DMS 273 (cell line): ENCODE measurements around the gene MPEG1.

Experiments used
- DNase-seq: peaks from one replicate; lab custom pipeline; 2025; ENCODE audit not compliant: unreplicated experiment; lab: John Stamatoyannopoulos, UW

The MPEG1 gene

DNA sequence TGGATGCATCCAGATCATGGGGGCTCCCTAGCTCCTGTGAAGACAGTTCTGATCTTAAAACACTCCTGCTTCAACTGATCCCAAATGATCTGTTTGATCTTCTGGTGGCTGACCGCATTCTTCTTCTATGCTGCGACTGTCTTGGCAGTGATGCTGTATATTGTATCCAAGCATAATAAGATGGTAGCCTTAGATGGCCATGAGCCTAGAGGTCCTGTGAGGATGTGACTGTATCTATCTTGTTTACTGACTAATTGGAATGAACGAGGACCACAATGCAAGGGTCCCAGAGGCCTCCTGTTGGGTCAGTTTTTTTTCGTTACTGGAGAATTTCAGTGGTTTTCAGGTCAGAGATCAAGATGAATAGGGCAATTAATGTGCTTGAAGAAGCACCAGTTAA, 7.1 kb upstream of the MPEG1 start:
- no peak for DNase-seq

DNA sequence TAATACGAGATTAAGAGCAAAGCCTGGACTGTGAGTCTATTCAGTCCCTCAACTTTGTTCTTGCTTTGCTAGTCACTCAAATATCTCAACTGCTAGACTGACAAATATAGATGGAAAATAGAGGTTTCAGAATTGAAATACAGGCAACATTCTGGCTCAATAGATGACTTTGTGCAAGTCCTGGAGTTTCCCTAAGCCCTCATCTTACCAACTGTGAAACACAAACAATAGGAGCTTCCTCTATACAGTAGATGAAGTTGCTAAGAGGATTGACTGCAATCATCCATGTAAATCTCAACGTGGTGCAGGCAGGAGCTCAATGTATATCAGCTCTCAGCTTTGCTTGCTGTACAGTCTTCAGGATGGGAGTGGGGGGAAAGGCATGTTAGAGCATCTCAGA, 6.2 kb upstream of the MPEG1 start:
- no peak for DNase-seq

DNA sequence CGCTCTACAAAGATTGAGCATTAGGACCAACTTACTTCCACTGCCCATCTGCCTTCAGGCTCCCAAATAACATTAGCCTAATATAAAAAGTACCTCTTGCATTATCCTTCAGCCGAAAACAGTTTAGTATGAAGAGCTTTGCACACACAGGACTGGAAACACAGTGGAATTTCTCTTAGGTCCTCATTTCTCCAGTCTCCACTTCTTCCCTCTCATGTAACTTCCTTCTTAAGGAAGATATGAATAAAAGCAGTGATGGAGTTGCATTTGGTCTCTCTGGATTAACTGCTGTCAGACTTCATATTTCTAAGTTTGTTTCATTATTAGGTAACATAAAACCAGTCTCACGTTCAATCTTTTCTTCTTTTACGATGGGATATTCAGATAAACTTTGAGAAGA, 5.6 kb upstream of the MPEG1 start:
- no peak for DNase-seq

DNA sequence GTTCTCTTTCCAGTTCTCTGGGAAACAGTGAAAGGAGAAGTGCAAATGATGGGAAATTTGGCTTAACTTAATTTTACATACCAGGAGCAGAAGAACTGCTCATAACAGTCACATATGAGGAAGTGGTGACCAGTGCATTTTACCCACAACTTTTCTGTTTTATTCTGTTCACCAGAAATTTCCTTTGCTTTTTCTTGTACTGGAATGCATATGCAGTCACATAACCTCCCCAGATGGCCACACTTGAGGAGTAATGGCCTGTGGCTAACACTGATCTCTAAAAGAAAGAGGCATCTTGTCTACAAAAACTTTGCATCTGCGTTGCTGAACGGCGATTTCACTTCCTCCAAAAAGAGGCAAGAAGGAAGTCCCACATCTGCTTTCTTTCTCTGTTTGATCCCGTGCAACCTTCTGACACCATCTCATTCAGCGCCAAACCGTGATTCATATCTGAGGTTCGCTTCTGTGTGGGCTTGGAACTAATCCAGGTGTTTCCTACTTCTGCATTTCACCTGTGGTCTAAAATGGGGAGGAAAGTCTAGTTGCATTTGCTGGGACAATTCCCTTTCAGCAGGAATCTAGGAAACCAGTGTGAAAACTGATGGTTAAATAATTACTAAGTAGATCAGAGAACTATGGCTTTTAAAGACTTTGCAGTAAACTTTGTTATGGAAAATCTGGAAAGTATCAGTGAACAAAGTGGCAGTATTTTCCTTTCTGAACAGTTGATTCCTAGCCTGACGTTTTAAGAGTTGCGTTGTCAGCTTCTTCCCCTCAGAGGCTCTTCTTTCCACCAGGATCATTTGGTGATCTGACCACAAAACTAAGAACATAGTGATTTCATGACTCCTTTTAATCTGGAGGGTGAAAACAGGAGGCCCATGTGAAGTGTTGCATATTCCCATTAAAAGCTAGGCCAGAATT, 4.2 kb upstream of the MPEG1 start:
- DNase-seq, result no peak

DNA sequence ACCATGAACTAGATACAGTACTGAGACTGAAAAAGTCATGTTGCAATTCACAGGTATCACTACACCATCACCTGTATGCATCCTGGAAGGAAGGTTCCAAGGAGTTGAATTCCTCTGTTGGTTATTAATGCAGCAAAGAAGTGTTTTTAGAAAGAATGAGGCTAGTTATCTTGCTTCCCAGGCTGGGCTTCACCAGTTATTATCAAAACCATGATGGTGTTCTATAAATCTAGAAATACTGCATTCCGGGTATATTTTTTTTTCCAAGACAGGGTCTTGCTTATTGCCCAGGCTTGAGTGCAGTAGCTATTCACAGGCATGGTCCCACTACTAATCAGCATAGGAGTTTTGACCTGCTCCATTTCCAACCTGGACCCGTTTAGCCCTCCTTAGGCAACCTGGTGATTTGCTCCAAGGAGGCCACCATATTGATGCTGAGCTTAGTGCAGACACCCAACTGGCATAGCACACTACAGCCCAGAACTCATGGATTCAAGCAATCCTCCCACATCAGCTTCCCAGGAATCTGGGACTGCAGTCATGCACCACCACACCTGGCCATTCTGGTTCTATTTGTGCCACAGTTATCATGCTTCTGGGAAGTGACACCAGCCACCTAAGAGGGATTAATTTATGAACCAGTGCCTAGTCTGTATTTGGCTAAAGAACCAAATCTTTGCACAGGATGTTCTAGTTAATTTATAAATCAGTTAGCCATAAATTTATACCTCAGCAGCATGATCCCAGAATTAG, 1.6 kb upstream of the MPEG1 start:
- DNase-seq, result no peak

DNA sequence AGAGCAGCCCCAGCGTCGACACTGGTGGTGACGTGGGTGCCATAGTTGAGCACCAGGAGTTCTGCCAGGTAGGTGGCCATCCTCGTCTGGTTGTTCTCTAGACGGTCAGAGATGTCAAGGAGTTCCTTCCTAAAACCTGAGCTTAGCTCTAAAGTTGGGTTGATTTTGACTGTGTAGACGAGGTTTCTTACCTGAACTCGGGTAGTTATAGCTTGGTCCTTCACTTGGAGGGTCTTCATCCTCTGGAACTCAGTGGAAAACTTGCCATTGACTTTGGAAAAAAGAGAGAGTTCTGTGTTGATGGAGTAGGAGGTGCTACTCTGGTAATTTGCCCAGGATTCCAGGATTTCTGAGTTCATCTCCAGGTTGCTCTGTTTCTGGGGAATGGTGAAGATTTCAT, 505 bp downstream of the MPEG1 start:
- DNase-seq, result no peak

DNA sequence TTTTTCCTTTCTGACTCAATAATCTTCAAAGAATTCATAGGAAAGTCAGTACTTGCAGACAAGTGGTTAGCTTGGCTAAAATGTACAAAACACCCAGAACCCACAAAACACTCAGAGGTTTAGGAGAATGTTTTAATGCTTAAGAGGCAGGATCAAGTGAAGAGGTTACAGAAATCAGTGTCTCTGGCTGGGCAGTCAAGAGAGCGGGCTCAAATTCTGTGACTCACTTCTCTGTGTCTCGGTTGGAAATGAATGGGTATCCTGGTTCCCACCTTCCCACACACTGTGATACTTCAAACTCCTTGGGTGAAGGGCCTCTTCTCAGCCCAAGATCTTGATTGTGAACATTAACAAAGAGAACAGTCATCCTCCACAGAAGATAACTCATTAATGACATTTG, 3.8 kb downstream of the MPEG1 start:
- DNase-seq, result no peak

DNA sequence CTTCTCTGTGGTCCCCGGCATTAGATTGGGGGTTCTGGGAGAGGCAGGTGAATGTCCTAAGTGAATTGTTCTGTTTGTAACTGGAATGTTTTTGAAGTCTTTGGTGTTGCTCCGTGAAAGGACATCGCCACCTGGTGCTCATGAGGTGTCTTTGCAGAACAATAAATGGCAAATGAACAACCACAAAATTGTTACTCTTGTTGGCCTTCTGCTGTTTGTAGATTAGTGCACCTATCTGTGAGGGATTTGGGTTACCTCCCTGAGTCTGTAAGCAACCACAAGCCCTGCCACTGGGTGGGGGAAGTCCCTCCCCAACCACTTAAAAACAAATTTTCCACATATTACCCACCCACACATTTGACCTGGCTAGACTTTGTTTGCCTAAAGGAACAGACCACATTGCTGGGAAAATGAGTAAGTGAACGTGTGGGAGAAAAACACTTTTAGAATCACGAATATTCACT, 4.7 kb downstream of the MPEG1 start:
- DNase-seq, result peak; percentile 35

DNA sequence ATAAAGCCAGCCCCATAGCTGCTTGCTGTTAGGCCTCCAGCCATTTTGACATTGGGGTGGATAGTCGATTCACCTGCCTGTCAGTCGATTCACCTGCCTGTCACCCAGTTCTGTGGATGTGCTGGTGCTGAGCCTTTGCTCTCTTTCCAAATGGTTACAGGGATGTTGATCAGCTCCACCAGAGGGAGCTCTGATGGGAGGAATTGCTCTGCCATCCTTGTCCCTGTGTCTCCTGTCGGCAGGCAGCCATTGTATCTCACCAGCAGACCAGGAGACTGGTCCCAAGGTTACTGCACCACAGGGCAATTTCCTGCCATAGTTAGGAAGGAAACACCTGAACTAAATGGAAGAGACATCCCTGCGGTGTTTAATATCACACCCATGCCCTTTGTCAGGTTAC, 6.1 kb downstream of the MPEG1 start:
- DNase-seq, result peak; percentile 34

DNA sequence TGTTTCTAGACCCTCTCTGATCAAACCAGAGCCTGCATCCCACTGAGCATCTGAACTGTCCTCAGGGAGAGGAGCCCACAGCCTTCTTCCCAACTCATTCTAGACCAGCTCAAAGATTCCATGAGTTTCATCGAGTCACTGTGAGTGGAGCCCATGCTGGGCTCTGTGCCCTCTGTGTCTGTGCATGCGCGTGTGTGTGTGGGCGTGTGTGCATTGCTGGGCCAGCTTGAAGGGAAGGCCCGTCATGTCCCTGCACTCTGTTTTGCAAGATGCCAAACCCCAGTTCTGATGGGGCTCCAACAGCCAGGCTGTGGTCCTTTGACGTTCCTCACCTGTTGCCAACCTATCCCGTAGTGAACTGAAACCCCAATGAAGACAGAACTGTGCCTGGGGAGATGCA, 7.1 kb downstream of the MPEG1 start:
- no peak for DNase-seq

DNA sequence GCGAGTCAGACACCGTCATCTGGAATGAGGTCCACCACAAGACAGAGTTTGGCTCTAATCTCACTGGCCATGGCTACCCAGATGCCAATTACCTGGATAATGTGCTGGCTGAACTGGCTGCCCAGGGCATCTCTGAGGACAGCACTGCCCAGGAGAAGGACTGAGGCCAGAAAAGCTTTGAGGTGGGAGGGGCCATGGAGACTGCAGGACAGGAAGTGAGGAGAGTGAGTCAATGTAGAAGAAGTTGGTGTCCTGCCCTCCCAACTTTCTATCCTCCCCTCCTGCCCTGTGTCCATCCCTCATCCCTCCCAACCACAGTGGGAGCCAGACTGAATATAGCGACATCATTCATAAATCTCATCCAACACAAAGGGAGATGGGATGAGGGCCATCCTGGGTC, 8.0 kb downstream of the MPEG1 start:
- DNase-seq, result no peak

DNA sequence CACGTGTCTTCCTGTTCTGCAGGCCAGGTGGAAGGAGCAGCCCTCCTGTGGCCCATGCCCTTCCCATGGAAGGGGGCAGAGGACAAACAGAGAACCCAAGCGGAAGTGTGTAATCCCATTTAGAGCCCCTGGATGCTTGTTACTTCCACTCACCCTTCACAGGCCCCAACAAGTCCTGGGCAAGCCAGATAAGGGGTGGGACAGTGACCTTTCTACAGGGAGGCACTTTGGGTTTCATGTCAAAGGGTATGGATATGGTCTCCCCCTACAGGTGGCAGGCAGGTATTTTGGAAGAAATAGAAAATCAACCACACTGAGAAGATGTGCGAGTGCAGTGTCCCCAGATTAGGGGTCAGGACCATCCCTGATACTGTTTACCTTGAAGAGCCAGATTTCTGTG, 11.4 kb downstream of the MPEG1 start:
- DNase-seq, result no peak

DNA sequence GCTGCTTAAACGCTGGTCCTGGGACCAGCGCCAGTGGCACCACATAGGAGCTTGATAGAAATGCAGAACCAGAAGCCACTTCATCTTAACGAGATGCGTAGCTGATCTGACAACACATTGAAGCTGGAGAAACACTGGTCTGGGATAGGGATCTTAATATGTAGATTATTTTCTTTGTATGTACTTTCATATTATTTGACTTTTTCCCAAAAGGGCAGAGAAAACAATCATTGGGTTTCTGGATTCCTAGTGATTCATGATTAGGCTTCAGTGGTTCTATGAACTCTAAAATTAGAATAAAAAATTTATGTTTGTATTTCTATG, 12.3 kb downstream of the MPEG1 start:
- no peak for DNase-seq

DNA sequence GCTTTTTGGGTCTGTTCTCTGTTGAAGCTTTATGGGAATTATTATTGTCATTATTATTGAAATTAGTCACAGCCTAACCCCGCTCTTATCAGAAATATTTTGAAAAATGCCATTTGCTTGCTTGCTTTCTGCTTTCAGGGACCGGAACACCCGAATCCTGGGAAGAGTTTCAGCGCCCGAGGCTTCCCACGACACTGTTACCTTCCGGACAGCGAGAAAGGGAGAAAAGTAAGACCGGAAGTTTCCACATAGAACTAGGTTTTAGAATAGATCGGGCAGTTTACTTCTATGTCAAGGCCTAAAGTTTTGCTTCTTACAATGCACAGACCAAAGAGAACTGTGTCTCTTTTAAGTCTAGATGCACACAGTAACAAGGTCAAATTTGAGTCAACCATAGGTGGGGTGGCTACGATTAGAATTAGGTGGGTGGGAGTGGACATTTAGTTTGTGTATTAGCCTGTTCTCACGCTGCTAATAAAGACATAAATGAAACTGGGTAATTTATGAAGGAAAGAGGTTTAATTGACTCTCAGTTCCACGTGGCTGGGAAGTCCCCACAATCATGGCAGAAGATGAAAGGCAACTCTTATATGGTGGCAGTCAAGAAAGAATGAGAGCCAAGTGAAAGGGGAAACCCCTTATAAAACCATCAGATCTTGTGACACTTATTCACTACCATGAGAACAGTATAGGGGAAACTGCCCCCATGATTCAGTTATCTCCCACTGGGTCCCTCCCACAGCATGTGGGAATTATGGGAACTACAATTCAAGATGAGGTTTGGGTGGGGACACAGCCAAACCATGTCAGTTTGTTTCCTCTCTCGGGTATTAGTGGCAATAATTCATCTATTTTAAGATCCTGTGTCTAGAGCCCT, 12.9 kb downstream of the MPEG1 start:
- DNase-seq, result no peak

DNA sequence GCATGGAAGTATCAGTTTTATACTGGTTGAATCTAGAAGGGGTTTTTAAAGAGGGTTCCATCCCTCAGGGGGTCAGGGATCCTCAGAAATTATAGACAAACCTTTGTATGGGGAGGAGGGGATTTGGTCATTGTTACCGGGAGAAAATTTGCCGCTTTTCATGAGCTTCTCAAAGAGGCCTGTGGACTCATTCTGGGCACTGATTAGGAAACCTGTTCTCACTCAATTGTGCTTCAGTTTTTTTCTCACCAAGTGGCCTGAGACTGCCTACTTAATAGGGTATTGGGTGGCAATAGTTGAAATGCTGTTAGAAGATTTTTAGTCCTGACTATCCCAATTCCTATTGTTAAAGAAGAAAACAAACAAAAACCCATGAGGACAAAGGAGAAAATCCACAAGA, 14.0 kb downstream of the MPEG1 start:
- no peak for DNase-seq

DNA sequence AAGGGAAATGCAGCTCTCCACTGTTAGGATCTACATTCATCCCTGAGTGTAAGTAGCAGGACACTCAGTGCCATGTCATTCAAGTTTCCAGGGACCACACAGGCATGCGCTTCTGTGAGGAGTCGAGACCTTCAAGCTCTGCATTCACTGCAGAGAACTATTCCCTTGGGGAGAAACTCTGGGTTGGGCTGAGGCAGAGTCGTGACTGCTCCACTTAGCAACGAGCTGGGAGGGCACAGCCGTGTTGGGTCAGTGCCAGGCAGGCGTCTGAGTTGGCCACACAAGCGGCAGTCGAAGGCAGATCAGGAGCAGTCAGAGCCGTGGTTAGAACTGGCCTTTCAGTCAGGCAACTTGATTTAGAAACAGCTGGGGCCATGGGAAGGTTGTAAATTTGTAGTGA, 14.7 kb downstream of the MPEG1 start:
- peak; percentile 25 for DNase-seq

DNA sequence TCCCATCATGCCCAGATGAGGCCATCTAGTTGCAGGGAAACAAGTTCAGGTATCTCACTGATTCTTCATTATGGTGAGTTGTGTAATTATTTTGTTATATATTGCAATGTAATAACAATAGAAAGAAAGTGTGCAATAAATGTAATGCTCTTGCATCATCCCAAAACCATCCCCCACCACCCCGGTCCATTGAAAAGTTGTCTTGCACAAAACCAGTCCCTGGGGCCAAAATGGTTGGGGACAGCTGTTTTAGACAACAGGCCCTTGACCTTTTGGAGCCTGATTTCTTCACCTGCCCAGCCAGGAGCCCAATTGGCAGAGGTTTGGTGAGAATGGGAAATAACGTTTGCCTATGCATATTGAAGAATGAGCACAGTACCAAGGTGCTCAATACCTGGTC, 15.9 kb downstream of the MPEG1 start:
- DNase-seq, result no peak

DNA sequence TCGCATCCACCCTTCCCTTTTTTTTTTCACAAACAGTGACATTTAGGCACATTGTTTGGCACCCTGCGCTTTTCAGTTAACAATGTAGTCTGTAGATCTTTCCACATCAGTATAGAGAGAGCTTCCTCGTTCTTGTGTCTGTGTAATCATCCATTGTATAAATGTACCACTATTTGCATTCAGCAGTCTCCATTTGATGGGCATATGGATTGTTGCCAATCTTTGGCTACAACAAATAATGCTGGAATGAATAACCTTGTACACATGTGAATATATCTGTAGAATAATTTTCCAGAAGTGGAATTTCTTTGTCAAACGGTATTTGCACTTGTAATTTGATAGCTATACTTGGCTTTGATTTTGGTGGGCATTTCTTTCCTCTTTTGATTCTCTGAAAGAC, 17.1 kb downstream of the MPEG1 start:
- no peak for DNase-seq

DNA sequence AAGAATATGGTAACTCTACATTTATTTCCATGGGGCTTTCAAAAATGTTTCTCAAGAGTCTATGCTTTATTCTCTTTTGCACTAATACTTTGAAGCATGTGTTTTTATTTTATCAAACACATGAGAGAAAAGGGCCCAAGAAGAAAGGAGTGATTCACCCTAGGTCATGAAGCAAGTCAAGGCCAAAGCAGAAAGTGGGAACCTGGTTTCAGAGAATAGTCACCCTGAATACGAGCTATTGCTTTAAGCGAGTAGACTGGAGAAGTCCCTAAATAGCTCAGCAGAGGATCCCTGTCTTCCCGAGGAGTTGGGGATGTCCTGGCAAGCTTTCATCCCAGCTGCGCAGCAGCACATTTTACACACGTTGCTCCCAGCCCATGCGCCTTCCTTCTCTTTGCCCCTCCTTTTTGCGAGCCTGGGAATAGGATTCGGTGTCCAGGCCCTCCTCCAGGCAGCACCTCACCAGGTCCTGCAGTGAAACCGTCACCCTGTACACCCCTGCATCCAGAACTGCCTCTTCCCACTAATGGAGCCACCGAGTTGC, 19.1 kb downstream of the MPEG1 start:
- no peak for DNase-seq

DNA sequence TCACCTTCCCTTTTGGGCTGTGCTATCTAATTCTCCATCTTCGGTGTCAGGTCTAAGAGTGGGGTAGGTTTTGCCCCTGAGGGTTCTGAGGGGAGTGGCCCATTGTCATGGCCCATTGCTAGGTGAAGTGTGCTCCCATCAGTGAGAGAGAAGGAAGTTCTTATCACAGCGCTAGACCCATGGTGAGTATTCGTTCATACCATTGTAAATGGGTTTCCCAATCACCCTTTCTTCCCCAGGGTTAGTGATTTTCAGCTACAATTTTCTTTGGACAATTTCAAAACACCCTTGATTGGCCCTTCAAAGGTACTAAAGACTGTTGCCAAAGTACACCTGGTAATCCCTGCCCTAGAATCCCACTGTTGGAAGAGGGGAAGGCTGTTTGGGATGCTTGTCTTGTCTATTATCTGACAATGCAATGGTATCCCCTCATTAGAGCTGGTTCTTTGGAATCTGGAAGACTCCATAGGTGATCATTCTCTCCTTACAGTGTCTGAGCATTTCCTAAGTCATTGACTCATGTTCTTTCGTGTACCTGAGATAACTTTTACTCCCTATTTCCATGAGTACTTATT, 20.2 kb downstream of the MPEG1 start:
- DNase-seq, result no peak

DNA sequence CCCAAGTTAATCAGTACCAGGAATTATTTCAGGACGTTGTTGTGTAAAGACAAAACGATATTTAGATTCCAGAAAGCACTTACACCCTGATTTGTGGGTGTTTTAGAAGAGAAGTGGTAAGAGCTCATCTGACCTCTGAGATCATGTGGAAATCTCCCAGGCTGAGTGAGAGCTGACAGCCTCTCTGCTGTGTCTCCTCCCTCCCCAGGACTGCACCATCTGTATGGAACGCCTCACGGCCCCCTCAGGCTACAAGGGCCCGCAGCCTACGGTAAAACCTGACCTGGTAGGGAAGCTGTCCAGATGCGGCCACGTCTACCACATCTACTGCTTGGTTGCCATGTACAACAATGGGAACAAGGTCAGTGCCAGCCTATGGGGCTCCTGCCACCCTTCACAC, 20.8 kb downstream of the MPEG1 start:
- DNase-seq, result no peak
